GM12873 (cell line): ENCODE data around the gene MRPL22.

Source experiments
- TF ChIP-seq, protein P1 (sequence below): IDR thresholded peaks from 2 replicates; pipeline ENCODE4 v1.5.1; 2012; ENCODE audit warnings: low read depth, mild to moderate bottlenecking, moderate library complexity, low read length, control low read depth; ENCODE audit not compliant: insufficient read depth; ENCODE audit errors: missing control alignments

The MRPL22 gene

DNA sequence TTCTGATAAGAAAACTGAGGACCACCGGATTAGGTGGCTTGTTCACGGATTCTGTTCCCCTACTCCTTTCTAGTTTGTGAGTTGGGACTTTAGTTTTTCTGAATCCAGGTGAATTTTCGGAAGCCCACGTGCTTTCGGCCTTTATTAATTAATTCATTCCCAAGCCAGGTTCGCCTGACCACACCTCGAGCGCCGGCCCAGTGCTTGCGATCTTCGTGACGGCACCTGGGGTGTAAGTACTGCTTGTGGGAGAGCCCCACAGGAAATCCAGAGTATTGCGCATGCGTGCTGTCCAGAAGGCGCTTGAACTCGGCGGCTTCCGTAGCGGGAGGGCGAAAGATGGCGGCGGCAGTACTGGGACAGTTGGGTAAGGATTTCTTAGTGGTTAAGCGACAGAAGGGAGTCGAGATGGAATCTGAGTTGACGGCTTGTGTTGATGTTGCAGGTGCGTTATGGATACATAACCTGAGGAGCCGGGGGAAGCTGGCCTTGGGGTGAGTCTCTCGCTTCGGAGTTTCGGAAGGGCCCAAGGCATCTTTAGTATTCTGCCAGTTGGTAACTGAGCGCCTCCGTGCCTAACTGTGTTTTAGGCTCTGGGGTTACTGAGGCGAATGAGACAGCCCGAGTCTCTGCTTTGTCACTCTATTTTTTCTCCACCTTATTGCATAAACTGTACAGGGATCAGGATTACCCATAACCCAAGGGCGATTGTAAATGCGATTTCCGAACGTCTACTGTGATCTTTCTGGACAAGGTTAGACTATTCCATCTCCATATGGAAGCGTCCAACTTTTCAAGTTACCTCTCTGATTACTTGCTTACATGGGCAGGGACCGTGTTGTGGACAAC, at the start of gene MRPL22:
MRPL22 (plus strand) TSS at position 302 of the 849 bp plus-strand sequence; CDS start at position 340, 38 bp downstream.
- TF ChIP-seq, protein P1, sequence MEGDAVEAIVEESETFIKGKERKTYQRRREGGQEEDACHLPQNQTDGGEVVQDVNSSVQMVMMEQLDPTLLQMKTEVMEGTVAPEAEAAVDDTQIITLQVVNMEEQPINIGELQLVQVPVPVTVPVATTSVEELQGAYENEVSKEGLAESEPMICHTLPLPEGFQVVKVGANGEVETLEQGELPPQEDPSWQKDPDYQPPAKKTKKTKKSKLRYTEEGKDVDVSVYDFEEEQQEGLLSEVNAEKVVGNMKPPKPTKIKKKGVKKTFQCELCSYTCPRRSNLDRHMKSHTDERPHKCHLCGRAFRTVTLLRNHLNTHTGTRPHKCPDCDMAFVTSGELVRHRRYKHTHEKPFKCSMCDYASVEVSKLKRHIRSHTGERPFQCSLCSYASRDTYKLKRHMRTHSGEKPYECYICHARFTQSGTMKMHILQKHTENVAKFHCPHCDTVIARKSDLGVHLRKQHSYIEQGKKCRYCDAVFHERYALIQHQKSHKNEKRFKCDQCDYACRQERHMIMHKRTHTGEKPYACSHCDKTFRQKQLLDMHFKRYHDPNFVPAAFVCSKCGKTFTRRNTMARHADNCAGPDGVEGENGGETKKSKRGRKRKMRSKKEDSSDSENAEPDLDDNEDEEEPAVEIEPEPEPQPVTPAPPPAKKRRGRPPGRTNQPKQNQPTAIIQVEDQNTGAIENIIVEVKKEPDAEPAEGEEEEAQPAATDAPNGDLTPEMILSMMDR = no peak

DNA sequence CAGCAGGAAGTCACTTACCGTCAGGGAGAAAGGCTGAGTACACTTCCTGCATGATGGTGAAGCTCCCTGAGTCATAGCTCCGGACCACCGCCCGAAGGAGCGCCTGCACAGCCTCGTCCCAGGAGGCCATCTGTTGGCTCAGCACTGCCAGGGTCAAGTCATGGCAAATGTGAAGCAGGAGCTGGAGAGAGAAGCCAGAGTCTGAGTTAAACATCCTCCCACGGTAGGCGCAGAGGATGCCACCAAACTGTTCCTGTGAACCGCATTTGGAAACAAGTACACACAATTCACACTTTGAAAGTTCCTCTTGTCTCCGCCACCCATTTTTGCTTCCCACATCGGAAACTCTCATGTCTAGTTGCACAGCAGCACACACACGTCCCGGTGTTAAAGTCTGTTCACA, 48.5 kb upstream of the MRPL22 start:
- TF ChIP-seq, protein P1 = no peak

DNA sequence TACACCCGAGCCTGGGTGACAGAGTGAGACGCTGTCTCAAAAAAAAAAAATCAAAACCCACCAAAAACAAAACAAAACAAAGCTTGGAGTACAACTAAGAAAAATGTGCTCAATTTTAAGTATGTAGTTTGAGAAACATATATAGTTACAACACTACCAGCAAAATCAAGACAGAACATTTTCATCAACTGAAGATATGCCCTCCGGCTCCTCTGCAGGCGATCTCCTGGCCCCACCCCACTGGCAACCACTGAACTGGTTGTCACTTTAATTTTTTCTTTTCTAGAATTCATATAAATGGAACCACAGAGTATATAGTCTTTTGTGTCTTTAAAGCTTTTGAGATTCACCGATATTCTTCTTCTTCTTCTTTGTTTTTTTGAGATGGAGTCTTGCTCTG, 47.5 kb upstream of the MRPL22 start:
- TF ChIP-seq, protein P1 = no peak

- TF ChIP-seq, protein P1 = no peak
Observed at GRCh38 chr5:154895606-154896561, 45.0 kb upstream of the MRPL22 start.

DNA sequence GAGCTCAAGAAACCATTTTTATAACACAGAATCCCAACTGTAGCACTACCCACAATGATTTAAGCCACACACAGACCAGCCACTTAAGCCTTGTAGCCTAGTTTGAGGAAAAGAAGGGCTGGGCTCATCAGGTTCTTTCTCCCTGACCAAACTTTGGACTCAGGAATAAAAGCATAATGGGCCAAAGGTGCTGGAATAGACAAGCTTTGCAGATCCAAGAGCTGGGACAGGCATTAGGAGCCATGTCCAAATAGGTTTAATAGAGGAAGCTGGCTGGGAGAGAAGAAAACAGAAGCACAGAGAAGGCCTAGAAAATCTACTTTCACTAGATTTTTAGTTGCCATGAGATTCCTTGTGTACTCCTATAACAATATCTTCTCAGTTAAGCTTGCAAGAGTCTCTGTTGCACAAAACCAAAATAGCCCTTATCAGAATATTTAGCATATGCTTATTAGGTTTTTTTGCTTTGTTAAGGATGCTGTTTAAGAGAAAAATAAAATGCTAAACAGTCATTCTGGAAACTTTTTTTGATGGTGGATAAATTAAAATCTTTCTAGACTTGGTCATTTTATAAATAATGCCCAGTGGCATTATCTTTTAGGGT, 44.2 kb upstream of the MRPL22 start:
- TF ChIP-seq, protein P1 = no peak

GRCh38 chr5:154898210-154898609, 42.7 kb upstream of the MRPL22 start:
- TF ChIP-seq, protein P1 = no peak
